HG02610 (cell line): Measurements from ENCODE around the gene C9orf72.

Experiments used
- ATAC-seq: cut with Tn5 transposase; IDR thresholded peaks from one replicate; pipeline ENCODE4 v1.9.1; 2021; ENCODE audit warnings: mild to moderate bottlenecking, moderate library complexity; ENCODE audit not compliant: unreplicated experiment

C9orf72 gene

DNA sequence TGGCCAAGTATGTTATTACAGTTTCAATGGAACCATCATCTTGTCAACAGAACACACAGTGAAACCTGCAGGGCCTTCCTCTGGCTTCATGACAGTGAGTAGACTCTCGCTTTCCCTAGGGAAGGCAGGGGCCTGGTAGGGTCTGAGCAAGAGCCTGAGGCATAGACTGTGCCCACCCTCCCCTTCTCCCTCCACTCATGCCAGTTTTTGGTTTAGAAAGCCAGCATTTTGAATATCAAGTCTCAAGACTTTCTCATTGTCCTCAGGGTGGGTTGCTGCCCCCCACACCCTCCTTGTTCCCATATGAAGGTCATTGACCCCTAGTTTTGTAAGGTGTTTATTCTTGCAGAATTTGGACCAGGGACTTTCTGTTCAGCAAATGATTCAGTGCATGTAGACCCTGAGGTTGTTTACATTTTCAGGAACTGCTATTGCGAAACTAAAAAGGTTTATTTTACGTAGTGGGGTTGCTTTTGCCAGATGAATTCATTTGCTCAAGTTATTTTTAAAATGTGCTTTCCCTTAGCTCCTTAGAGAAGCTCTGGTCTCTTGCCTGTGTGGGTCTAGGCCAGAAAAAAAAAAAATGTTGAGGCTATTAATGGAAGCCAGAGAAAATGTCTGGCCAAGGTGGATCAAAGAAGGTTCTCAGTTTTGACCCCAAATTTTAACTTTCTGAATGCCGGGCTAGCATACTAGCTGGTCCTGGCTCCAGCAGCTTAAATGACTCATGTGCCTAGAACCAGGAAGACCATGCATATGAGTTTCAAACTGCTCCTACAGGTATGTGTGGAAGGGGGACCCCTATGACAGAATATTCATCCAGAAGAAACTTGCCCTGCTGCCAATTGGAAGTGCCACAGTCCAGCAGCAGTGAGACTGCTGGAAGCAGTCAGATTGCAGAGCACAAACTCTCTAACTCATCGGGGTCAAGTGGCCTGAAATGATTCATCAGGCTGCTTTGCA, 33.5 kb downstream of the C9orf72 start:
- peak; percentile 58 for ATAC-seq

DNA sequence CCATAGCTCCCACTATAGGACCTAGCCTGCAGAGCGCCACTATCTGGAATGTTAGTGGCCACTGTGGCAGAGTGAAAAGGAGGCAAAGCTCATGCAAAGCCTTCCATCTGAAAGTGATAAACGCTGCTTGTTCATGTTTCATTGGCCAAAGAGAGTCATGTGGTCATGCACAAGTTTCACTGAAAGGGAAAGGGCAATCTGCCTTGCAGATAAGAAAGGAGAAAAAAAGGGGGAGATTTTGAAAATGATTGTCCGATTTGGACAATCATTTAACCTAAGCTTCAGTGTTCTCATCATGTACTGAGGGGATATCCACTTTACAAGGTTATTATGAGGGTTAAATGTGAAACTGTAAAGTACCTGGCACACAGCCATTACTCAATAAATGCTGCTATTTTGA, 34.6 kb downstream of the C9orf72 start:
- peak; percentile 24 for ATAC-seq

DNA sequence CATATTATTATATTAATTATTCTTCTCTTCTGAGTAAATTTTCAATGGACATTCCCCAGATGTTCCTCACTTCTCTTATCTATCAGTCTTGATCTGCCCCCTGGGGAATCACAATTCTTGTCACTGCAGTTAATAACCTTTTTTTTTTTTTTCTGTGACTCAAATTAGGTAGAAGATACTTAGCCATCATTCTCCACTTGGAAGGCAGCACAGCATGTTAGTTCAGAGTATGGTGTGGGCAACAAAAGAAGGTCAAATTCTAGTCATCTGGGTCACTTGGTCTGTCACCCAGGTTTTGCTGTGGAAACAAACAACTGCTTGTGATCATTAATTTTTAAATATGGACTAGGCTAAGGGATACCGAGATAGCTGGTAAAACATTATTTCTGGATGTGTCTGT, 35.5 kb downstream of the C9orf72 start:
- no peak for ATAC-seq

DNA sequence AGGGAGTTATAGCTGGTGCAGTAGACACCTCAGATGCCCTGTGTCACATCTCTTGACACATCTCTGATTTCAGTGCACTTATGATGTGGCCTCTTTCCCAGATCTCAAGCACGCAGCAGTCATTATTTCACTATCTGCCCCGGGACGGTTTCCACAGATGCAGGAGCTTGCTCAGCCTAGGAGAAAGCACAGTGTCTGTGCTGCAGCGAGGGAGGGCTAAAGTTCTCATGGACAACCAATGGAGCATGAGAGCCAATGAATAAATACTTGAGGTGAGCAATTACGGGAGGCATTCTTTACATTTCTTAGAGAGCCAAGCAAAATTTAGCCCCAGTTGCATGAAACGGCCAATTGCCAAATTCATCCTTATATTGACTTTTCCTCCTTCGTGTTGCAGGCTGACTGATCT, 36.2 kb downstream of the C9orf72 start:
- ATAC-seq: no peak

DNA sequence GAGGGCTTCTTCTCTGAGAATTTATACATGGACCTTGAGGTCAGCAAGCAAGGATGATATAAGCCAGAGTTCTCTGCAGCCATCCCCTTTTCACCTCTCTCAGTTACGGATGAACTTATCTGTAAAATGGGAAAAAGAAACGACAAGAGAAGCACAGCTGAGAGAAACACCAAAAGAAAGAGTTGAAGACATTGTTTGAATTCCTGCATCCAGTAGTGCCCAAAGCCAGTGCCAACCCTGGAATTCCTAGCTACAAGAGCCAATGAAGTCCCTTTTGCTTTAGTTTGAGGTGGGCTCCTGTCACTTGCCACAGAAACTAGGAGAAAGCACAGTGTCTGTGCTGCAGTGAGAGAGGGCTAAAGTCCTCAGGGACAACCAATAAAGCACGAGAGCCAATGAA, 37.1 kb downstream of the C9orf72 start:
- ATAC-seq: no peak

DNA sequence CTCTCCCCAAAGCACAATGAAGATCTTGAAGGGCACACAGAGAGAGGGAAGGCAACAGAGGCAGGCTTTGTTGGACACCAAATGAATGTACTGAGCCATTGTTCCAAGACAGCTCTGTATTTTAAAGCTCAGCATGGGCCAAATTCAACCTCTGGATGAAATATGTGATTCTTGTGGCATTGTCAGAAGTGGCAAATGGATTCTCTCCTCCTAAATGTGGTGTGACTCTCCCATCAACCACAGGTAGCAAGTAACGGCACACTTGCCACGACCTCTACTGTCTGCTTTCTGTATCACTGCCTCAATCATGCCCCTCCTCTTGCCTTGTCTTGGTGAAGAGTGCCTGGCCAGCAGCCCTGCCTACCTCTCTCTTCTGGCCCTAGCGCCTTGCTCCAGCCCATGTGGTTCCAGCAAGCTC, 37.6 kb downstream of the C9orf72 start:
- ATAC-seq: no peak

DNA sequence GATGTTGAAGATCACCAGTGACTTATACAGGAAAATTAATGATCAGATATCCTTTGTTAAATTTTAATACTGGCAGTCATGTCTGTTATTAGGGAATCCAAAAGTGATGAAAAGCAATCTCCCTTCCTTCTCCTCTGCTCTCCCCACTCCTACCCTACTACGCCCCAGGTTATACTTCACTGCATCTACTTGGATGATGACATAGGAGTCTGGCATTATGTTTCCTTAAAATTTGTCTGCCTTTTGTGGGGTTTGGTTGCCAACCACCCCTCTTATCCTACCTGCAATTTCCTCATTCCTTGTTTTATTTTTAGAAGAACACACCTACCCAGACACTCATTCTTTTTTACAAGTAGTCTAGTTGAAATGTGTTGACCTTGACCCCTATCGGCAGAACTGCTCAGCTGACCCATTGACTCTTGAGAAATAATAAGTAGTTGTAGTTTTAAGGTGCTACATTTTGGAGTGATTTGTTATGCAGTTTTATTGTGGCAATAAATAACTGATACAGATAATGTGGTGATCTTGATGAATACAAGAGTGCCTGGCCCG, 38.5 kb downstream of the C9orf72 start:
- ATAC-seq: no peak

DNA sequence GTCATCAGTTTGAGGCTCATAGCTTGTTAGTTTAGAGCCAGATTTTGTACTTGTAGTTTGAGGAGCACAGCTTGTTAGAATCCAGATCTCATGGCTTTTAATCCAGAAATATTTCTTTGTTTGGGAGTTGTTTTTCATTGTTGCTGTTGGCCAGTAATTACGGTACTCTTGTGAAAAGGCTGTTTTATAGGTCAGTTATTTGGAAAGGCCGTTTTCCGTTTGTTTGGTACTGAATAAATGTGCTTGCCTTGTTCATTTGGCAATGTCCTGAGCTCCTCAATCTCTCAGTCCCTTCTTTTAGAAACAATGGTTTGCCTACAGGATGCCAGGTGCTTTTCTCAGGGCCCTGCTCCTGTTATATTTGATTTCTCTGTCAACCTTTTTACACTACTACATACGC, 39.1 kb downstream of the C9orf72 start:
- no peak for ATAC-seq

DNA sequence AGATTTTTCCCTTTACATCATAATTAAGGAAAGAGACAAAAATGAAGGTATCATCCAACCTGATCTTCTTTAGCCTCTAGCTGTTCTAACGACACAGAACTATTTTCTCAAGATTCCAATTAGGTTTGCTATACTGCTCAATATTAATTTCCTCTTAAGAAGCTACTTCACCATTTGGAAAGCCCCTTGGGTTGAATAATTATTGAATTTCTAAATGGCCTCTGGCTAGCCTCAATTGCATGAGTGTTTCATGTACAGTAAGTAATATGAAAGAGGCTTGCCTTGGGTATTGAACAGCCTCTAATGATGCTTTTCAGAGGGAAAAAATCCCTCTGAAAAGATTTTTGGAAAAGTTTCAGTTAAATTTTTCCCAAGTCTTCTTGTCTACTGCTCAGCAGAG, 40.0 kb downstream of the C9orf72 start:
- no peak for ATAC-seq

DNA sequence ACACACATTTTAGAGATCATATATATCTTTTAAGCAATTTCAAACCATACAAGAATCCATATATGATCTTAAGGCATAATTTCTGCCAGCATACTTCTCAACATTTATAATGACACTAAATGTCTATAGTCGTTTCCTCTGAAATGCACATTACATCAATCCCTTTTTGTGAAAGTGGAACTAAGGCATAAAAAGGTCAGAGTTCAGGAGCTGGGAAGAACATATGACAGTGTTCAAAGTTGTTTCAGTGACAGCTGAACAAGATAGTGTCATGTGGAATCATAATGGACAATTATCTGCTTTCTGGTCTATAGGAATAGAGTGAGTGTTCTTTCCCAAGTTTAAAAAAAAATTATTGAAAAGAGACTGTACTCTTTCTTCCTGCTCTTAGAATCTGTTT, 41.2 kb downstream of the C9orf72 start:
- no peak for ATAC-seq

DNA sequence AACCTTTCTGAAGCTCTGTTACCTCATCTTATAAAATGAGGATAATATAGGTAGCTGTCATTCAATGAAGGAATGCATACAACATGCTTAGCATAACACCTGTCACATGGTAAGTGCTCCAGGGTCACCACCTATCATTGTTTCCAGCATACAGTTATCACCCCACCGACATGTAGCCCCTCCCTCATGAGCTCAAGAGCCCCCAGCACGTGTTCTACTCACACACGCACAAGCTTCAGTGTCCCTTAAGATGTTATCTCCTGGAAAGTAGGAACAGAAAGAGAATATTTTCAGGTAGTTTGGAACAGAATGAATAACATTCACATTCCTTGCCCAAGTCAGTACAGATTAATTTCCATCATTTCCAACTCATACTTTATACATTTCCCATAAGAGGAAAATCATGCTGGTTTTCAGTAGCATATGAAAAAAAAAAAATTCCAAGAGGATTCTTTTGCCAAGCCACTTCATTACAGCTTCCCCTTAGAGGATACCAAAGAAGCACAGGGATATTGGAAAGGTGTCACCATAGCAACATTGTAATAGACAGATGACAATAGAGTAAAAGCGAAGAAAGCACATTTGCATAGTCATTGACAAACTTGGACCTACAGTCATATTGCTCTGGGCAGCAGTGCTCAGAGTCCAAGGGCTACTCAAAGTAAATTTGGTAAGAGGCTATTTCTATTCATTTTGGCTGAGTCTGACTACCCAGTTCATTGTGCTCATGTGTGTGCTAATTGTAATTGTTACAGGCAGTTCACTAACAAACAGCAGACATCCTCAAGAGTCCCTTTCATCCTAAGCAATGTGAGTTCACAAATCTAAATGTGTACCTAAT, 42.1 kb downstream of the C9orf72 start:
- no peak for ATAC-seq

DNA sequence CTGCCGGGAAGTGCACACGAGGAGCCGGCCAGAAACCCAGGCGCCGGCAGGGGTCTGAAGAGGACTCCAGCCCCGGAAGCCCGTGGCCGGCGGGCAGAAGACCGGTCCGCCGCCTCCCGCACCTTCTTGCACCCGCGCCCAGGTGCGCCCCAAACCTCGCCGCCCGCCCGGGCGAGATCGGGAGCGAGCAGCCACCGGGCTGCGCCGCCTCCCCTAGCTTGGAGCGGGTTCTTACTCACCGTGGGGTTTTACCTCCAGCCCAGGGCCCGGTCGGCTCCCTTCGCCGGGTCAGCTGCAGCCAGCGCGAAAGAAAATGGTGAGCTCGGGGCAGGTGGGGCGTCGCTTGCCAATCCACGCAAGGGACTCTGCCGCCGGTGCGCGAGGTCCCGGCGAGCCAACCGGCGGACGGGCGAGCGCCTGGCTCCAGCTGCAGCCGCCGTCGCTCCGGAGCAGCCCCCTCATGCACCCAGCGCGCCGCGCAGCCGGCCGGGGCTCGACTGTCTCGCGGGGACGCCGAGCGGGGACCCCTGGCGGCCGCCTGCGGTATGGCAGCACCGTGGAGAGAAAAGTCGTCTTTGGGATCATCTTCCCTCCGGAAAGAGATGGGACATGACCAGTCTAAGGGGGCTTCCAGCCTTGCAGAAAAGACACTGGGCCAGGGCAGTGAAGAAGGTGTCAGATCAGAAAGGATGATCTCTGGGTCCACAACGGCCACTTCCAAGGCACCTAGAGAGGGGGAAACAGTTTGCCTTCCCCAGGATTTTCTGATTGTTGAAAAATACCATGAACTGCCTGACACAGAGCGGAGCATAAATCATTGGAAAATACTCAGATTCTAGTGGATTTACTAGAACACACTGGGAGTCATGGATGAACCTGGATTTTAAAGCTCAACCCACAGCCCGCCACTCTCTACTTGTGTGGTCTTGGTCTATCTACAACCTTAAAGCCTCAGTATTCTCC, 43.7 kb downstream of the C9orf72 start, which contains the start of gene MOB3B:
Gene MOB3B, minus strand, starts transcription at position 499 of the 963 bp plus-strand sequence. CDS start 74,264 bp downstream, outside the sequence.
- peak; percentile 71 for ATAC-seq

DNA sequence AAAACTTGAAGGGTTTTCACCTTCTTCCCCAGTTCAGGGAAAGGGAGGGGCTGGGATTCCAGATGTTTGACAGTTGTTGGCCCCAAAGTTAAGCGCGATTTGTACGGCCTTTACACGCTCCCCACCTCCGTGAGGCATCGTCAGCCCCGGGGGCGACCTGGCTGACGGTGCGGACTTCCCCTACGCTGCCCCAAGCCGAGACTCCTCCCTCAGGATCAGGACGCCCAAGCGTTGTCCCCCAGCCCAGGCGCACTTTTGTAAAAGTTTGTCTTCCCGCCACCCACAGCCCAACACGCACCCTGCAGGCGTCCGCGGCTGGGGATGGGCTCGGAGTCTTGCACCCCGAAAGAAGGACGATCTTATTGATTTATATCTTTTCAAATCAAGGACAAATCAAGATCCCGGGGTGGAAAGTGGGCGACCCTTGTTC, 44.4 kb downstream of the C9orf72 start:
- peak; percentile 45 for ATAC-seq

DNA sequence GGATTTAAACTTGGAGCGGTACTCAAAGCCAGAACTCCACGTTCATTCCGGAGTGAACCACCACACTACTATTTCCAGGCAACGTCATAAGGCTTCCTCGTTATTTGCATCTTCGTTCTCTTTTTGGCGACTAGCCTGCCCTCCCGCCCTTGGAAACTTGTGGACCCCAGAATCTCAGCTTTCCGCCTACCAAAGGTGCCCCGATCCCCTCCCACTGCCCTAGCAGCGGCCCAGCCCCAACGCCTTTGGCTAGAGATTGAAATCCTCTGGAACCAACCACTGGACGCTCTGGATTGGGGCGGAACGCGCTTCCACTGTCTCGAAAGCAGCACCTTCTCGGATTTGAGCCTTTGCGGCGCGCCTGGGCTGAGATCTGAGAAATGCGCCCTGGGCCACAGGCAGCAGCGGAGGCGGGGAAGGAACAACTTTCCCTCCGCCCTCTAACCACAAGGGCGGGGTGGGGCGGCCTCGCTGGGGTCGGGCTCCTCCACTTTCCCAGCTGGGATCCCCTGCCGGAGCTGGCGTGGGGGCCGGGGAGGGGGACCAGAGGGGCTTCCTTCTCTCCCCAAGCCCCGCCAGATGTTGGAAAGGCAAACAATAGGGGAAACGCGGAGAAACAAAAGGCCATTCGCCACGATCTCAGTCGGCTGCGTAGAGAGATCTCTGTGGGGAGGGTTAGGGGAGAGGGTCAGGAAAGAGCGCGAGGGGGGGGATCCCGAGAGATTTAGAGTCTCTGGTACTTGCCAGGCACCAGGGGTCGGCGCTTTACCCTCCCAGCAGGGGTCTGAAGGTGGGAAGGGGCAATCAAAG, 45.0 kb downstream of the C9orf72 start:
- peak; percentile 71 for ATAC-seq

DNA sequence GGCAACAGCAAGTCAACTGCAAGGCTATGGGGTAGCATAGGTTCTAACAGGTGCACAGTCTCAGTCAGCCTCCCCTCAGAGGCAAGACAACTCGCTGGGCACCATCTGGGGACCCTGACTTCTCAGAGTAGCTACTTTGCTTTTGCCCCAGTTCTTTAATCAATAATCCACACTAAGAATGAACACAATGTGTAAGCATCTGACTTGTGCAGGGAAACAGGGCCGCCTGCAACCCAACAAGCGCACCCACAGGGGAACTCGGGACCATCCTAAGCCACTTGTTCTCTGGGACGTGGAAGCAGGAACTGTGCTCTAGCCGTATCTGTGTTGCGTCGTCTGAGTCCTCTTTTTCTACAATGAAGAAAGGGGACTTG, 45.6 kb downstream of the C9orf72 start:
- ATAC-seq: no peak

DNA sequence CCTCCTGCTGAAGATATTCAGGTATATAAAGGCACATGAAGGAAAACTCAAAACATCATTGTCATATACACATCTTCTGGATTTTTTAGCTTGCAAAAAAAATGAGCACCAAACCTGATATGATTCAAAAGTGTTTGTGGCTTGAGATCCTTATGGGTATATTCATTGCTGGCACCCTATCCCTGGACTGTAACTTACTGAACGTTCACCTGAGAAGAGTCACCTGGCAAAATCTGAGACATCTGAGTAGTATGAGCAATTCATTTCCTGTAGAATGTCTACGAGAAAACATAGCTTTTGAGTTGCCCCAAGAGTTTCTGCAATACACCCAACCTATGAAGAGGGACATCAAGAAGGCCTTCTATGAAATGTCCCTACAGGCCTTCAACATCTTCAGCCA, 49.0 kb downstream of the C9orf72 start, which contains the start of gene IFNK:
Gene IFNK, plus strand, starts transcription at position 55 of the 400 bp plus-strand sequence. Its CDS starts 47 bp downstream, at position 102.
- no peak for ATAC-seq

DNA sequence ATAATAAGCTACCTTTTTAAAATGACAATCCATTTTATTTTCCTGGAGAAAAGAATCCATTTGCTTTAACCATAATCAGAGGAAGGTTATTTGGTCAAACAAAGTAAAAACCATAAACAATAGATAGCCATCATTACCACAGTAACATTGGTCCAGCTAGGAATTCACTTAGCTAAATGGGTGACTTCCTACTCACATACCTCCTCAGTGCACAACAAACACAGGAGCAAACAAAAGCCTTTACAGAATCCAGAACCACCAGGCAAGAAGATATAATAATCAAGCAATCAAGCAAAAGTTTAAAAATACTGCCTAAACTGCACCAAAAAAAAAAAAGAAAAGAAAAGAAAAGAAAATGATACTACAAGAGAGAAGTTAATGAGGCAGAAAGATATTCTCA, 50.1 kb downstream of the C9orf72 start:
- no peak for ATAC-seq

DNA sequence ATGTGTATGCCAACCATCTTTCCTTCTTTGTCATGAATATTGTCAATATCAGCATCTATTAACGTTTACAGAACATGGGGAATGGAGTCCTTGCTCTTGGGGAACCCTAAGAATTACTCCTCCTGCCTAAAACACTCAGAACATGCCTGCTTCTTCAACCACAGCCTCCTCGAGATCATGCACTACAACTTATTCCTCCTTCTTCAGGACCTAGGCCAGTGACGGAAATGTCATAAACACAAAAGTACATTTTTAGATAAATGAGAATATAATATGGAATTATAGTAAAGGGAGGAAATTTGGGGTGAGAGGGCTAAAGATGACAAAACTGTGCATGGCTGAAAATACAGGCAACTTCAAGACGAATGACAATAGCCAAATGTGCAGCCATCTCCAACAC, 52.3 kb downstream of the C9orf72 start:
- ATAC-seq: no peak
